ENCODE measurements around the gene G6PD. TPM values are rescaled to one million over a fixed set of nuclear protein-coding genes. Genes with fewer than 3 reads are reported as not detected.
A peak's percentile ranks its signal among the peaks of the same experiment; 100 is the strongest.
"Not testable (repeated sequence)": the region's sequence is repeated elsewhere in the genome, so short reads cannot be mapped to it uniquely, and the experiment has no call there.

The G6PD gene
- total and polyA plus RNA-seq, 2 experiments from 2014 or later: 7.7 to 30.7 TPM

GRCh38 chrX:154575076-154575475, 28.4 kb upstream of the G6PD start:
- not testable (repeated sequence) for H3K9me3 ChIP-seq (ENCODE audit: low read depth); H3K27ac ChIP-seq; H3K27me3 ChIP-seq; H3K36me3 ChIP-seq; DNase-seq (ENCODE audit: low read depth in 1 of 2, low spot score in 1 of 2); H3K4me1 ChIP-seq (ENCODE audit: low read depth); H3K4me3 ChIP-seq

DNA sequence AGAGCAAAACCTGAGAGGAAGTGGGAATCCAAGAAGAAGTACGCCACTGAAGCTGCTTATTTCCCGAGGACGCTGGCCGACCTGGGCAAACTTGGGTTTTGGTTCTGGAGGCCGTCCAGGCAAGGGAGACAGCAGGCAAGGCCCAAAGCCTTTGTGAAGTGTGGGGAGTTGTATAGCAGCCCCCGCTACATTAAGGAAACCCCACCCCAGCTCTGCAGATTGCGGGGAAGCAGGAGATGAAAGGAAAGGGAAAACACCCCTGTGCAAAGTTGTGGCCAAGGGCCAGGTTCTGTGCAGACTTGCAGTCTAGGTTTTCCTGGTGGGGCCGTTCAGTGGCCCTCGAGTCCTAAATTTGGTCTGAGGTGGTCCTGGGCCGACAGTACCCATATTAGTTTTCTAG, 26.4 kb upstream of the G6PD start:
- H3K36me3 ChIP-seq; H3K27ac ChIP-seq; H3K9me3 ChIP-seq (ENCODE audit: low read depth); H3K27me3 ChIP-seq; DNase-seq (ENCODE audit: low read depth in 1 of 2, low spot score in 1 of 2); H3K4me1 ChIP-seq (ENCODE audit: low read depth); H3K4me3 ChIP-seq: not testable (repeated sequence)

DNA sequence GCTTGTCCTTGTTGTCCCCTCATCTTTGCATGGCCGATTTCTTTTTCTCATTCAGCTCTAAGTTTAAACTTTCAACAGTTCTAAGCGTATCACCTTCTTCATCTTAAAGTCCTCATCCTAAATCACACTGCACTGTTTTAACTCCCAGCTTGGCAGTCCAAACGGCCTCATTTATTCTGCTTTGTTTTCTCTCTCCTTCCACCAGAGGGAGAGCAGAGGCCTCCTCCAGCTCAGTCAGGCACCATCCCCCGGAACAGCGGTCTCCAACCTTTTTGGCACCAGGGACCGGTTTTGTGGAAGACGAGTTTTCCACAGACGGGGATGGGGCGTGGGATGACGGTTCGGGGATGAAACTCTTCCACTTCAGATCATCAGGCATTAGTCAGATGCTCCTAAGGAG, 23.7 kb upstream of the G6PD start:
- H3K27ac ChIP-seq; H3K27me3 ChIP-seq; H3K9me3 ChIP-seq (ENCODE audit: low read depth); H3K4me3 ChIP-seq; H3K4me1 ChIP-seq (ENCODE audit: low read depth); DNase-seq (ENCODE audit: low read depth in 1 of 2, low spot score in 1 of 2); H3K36me3 ChIP-seq: not testable (repeated sequence)

- not testable (repeated sequence) for H3K27me3 ChIP-seq; H3K4me1 ChIP-seq (ENCODE audit: low read depth); H3K27ac ChIP-seq; DNase-seq (ENCODE audit: low read depth in 1 of 2, low spot score in 1 of 2); H3K4me3 ChIP-seq; H3K9me3 ChIP-seq (ENCODE audit: low read depth); H3K36me3 ChIP-seq
Observed at GRCh38 chrX:154562295-154562694, 15.6 kb upstream of the G6PD start.

GRCh38 chrX:154560326-154560725, 13.7 kb upstream of the G6PD start:
- not testable (repeated sequence) for H3K27ac ChIP-seq, H3K4me3 ChIP-seq

GRCh38 chrX:154558896-154559295, 12.2 kb upstream of the G6PD start:
- not testable (repeated sequence) for H3K36me3 ChIP-seq; DNase-seq (ENCODE audit: low read depth in 1 of 2, low spot score in 1 of 2); H3K4me1 ChIP-seq (ENCODE audit: low read depth)

More at GRCh38 chrX:154560326-154560725, 13.7 kb upstream of the G6PD start:
- H3K27me3 ChIP-seq; H3K36me3 ChIP-seq; H3K9me3 ChIP-seq (ENCODE audit: low read depth); H3K4me1 ChIP-seq (ENCODE audit: low read depth); DNase-seq (ENCODE audit: low read depth in 1 of 2, low spot score in 1 of 2): not testable (repeated sequence)

GRCh38 chrX:154558060-154558690, 11.5 kb upstream of the G6PD start:
- H3K27me3 ChIP-seq; H3K27ac ChIP-seq; H3K4me1 ChIP-seq (ENCODE audit: low read depth); DNase-seq (ENCODE audit: low read depth in 1 of 2, low spot score in 1 of 2); H3K36me3 ChIP-seq; H3K4me3 ChIP-seq; H3K9me3 ChIP-seq (ENCODE audit: low read depth): not testable (repeated sequence)

More at GRCh38 chrX:154558896-154559295, 12.2 kb upstream of the G6PD start:
- H3K27ac ChIP-seq; H3K9me3 ChIP-seq (ENCODE audit: low read depth); H3K4me3 ChIP-seq; H3K27me3 ChIP-seq: not testable (repeated sequence)

DNA sequence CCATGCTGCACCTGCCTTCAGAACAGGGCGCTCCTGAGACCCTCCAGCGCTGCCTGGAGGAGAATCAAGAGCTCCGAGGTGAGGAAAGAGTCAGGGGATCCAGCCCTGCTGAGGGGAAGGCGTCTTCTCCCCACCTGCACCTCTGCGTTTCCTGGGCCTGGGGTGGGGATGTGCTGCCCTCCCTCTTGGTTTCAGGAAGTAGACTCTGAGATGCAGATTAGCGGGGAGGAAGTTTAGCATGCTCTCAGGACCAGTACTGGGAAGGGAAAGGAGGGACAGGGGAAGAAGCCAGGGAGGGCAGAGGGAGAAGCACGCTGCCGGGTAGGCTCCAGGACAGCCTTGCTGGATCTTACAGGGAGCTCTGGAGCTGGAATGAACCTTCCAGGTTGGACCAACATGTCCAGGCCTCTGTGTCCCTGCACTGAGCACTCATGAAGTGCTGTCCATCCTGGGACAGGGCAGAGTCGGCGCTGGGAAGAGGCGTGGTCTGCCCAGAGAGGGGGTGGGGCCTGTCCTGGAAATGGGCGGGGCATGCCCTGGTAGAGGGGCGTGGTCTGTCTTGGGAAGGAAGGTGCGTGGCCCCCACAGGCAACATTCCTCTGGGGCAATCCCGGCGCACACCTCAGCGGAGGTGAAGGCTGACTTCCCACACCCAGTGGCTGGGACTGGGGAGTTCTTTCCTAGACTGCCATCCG, 5.6 kb upstream of the G6PD start:
- DNase-seq (ENCODE audit: low read depth in 1 of 2, low spot score in 1 of 2); H3K9me3 ChIP-seq (ENCODE audit: low read depth); H3K27me3 ChIP-seq; H3K4me1 ChIP-seq (ENCODE audit: low read depth); H3K4me3 ChIP-seq; H3K27ac ChIP-seq; H3K36me3 ChIP-seq: not testable (repeated sequence)

- H3K36me3 ChIP-seq: no peaks in the 10 kb centered on the region
- TF ChIP-seq, protein P1, sequence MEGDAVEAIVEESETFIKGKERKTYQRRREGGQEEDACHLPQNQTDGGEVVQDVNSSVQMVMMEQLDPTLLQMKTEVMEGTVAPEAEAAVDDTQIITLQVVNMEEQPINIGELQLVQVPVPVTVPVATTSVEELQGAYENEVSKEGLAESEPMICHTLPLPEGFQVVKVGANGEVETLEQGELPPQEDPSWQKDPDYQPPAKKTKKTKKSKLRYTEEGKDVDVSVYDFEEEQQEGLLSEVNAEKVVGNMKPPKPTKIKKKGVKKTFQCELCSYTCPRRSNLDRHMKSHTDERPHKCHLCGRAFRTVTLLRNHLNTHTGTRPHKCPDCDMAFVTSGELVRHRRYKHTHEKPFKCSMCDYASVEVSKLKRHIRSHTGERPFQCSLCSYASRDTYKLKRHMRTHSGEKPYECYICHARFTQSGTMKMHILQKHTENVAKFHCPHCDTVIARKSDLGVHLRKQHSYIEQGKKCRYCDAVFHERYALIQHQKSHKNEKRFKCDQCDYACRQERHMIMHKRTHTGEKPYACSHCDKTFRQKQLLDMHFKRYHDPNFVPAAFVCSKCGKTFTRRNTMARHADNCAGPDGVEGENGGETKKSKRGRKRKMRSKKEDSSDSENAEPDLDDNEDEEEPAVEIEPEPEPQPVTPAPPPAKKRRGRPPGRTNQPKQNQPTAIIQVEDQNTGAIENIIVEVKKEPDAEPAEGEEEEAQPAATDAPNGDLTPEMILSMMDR (IDR thresholded peaks at IDR 0.05; ENCODE audit: low read depth, low read length): no peak
- H3K9me3 ChIP-seq (ENCODE audit: low read depth): no peaks in the 10 kb centered on the region
- H3K27ac ChIP-seq: no peak overlapping the region
- no peak for DNase-seq (ENCODE audit: low read depth in 1 of 2, low spot score in 1 of 2)
- no peaks in the 10 kb centered on the region for H3K27me3 ChIP-seq
- H3K4me1 ChIP-seq (ENCODE audit: low read depth): no peaks in the 10 kb centered on the region
- H3K4me3 ChIP-seq: no peak overlapping the region
Observed at GRCh38 chrX:154549766-154550165, 3.1 kb upstream of the G6PD start.

DNA sequence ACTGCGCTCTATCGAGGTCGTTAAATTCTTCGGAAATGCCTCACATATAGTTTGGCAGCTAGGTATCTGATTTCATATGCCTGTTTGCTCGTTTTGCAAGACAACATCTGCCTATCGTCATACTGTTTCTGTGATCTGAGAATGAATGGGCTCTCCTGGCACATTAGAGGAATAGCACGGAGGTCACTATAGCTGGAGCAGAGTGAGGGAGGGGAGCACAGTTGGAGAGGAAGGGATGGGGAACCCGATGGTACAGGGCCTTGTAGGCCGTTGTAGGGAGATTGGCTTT, 1.3 kb upstream of the G6PD start:
- peak overlapping the region; percentile 66 for H3K4me3 ChIP-seq
- H3K4me1 ChIP-seq (ENCODE audit: low read depth): no peaks in the 10 kb centered on the region
- no peaks in the 10 kb centered on the region for H3K27me3 ChIP-seq
- H3K36me3 ChIP-seq: no peaks in the 10 kb centered on the region
- peak overlapping the region; percentile 91 for H3K27ac ChIP-seq
- TF ChIP-seq, protein P1 (IDR thresholded peaks at IDR 0.05; ENCODE audit: low read depth, low read length): no peak
- H3K9me3 ChIP-seq (ENCODE audit: low read depth): no peaks in the 10 kb centered on the region
- peak in 1 of 2 donors; percentile 30 for DNase-seq (ENCODE audit: low read depth in 1 of 2, low spot score in 1 of 2)

Measured in cardiac muscle cell (in vitro differentiated cells and primary cell).